ENCODE measurements around the gene ZNF335. TPM values are rescaled to one million over a fixed set of nuclear protein-coding genes. Genes with fewer than 3 reads are reported as not detected.
A peak's percentile ranks its signal among the peaks of the same experiment; 100 is the strongest.

ZNF335 gene
- total and polyA plus RNA-seq, 7 experiments from 2014 or later = 7.1 to 95.2 (median 49.7) TPM

DNA sequence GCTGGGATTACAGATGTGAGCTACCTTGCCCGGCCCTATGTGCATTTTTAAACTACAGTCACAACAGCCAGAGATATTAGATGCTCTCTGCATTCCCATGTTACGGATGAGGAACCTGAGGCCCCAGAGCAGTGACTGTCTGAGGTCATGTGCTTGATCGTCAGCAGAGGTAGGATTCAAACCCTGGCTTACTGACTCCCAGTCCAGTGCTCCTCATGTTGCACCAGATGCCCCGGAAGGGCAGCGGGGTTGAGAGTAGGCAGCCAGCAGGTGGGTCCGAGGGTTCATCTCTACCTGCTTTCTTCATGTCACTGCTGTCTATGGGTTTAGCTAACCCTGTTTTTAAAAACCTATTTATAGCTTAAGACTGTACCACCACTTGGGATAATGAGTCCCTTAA lies 9.3 kb upstream of the ZNF335 start:
- no peaks in the 10 kb centered on the region for H3K27me3 ChIP-seq (ENCODE audit: control insufficient read depth in 2 of 2, insufficient read depth in 2 of 2, low read length in 2 of 2)
- H3K36me3 ChIP-seq (ENCODE audit: control insufficient read depth in 2 of 3, insufficient read depth in 3 of 3, low read length in 3 of 3) = no peaks in the 10 kb centered on the region
- no peaks in the 10 kb centered on the region for H3K9me3 Mint-ChIP-seq
- CTCF ChIA-PET = interaction anchor here (2.8 kb wide), 1 partner anchor 12 kb away, joined by 9 read pairs; no protein-coding TSS in a partner anchor
- no peak overlapping the region for H3K4me3 ChIP-seq (ENCODE audit: low read length)
- no peaks in the 10 kb centered on the region for H3K4me1 ChIP-seq (ENCODE audit: control insufficient read depth in 2 of 2, insufficient read depth in 2 of 2, low read length in 2 of 2)
- H3K27me3 Mint-ChIP-seq = peaks cover 0 to 29% (median 0%) of the 10 kb centered on the region in 5 donors
- H3K4me3 Mint-ChIP-seq = no peak overlapping the region
- H3K9me3 ChIP-seq (ENCODE audit: control insufficient read depth in 2 of 3, low read length in 3 of 3) = no peaks in the 10 kb centered on the region
- ATAC-seq (no peak), DNase-seq (no peak)
- intact Hi-C loops (cut with micrococcal nuclease) = no loop called here
- POLR2A ChIA-PET = interaction anchor here (1.7 kb wide), 1 partner anchor 8 kb away, joined by 5 read pairs; no protein-coding TSS in a partner anchor
- H3K36me3 Mint-ChIP-seq = no peaks in the 10 kb centered on the region
- H3K27ac Mint-ChIP-seq = no peak overlapping the region
- H3K27ac ChIP-seq (ENCODE audit: low read depth, low read length) = no peak overlapping the region
- peaks cover 0 to 13% (median 0%) of the 10 kb centered on the region in 7 donors for H3K4me1 Mint-ChIP-seq

DNA sequence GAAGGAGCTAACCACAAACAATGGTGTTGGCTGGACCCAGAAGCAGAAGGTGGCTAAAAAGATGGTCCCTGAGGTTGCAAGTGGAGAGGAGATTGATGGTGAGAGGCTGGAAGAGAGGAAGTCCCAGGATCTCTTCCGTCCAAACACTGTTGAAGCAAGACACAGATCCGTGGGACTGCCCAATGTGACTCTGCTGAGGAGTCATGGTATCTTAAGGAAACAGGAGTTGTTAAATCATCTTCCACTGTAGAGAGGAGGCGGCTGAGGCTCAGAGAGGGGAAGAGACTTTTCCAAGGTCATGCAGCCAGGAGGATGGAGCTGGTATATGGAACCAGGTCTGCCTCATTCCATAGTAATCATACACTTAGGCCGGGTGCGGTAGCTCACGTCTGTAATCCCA lies 4.1 kb upstream of the ZNF335 start:
- peaks cover 0 to 6% (median 0%) of the 10 kb centered on the region in 11 donors for H3K9me3 Mint-ChIP-seq
- Histone ChIP-seq H3K9me3 (ENCODE audit: control insufficient read depth in 2 of 3, low read length in 3 of 3) (no peaks in the 10 kb centered on the region), H3K27ac (ENCODE audit: low read depth, low read length) (no peak overlapping the region), H3K27me3 (ENCODE audit: control insufficient read depth in 2 of 2, insufficient read depth in 2 of 2, low read length in 2 of 2) (no peaks in the 10 kb centered on the region), H3K36me3 (ENCODE audit: control insufficient read depth in 2 of 3, insufficient read depth in 3 of 3, low read length in 3 of 3) (peaks cover 0 to 9% (median 0%) of the 10 kb centered on the region in 3 experiments), H3K4me1 (ENCODE audit: control insufficient read depth in 2 of 2, insufficient read depth in 2 of 2, low read length in 2 of 2) (peaks cover 4 to 5% of the 10 kb centered on the region in 2 donors), H3K4me3 (ENCODE audit: low read length) (no peak overlapping the region)
- H3K36me3 Mint-ChIP-seq = peaks cover 0 to 6% (median 0%) of the 10 kb centered on the region in 5 donors
- peaks cover 5 to 10% (median 7%) of the 10 kb centered on the region in 7 donors for H3K4me1 Mint-ChIP-seq
- no peak overlapping the region for H3K27ac Mint-ChIP-seq
- POLR2A ChIA-PET = no interaction called here
- CTCF ChIA-PET = interaction anchor here (1.1 kb wide), 1 partner anchor 32 kb away, joined by 4 read pairs; no protein-coding TSS in a partner anchor
- ATAC-seq = no peak
- no peak overlapping the region for H3K4me3 Mint-ChIP-seq
- peaks cover 0 to 32% (median 0%) of the 10 kb centered on the region in 5 donors for H3K27me3 Mint-ChIP-seq
- intact Hi-C loops (cut with micrococcal nuclease) = no loop called here
- no peak for DNase-seq

DNA sequence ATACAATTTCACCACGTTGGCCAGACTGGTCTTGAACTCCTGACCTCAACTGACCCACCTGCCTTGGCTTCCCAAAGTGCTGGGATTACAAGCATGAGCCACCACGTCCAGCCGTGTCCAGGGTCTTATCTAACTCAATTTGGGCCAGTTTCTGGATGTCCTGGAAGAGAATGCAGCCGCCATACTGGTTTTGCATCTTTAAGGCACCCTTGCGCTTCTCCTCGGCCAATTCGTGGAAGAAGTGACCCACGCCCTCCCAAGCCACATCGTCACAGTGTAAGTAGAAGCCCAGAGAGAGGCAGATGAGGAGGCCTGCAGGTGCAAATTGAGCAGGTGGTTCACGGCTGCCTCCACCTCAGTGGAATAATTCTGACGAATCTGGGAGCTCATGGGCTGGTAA lies 3.7 kb upstream of the ZNF335 start:
- Mint-ChIP-seq H3K27ac (no peak overlapping the region), H3K9me3 (peaks cover 0 to 6% (median 0%) of the 10 kb centered on the region in 11 donors), H3K27me3 (peaks cover 0 to 32% (median 0%) of the 10 kb centered on the region in 5 donors), H3K4me1 (peaks cover 5 to 12% (median 8%) of the 10 kb centered on the region in 7 donors), H3K4me3 (no peak overlapping the region), H3K36me3 (peaks cover 0 to 6% (median 0%) of the 10 kb centered on the region in 5 donors)
- Histone ChIP-seq H3K4me3 (ENCODE audit: low read length) (no peak overlapping the region), H3K4me1 (ENCODE audit: control insufficient read depth in 2 of 2, insufficient read depth in 2 of 2, low read length in 2 of 2) (peaks cover 6 to 8% of the 10 kb centered on the region in 2 donors), H3K9me3 (ENCODE audit: control insufficient read depth in 2 of 3, low read length in 3 of 3) (no peaks in the 10 kb centered on the region), H3K27me3 (ENCODE audit: control insufficient read depth in 2 of 2, insufficient read depth in 2 of 2, low read length in 2 of 2) (no peaks in the 10 kb centered on the region), H3K36me3 (ENCODE audit: control insufficient read depth in 2 of 3, insufficient read depth in 3 of 3, low read length in 3 of 3) (peaks cover 0 to 9% (median 0%) of the 10 kb centered on the region in 3 experiments), H3K27ac (ENCODE audit: low read depth, low read length) (no peak overlapping the region)
- ChIA-PET POLR2A (no interaction called here), CTCF (interaction anchor here (1.1 kb wide), 1 partner anchor 31 kb away, joined by 4 read pairs; no protein-coding TSS in a partner anchor)
- DNase-seq = no peak
- intact Hi-C loops (cut with micrococcal nuclease) = no loop called here
- no peak for ATAC-seq

DNA sequence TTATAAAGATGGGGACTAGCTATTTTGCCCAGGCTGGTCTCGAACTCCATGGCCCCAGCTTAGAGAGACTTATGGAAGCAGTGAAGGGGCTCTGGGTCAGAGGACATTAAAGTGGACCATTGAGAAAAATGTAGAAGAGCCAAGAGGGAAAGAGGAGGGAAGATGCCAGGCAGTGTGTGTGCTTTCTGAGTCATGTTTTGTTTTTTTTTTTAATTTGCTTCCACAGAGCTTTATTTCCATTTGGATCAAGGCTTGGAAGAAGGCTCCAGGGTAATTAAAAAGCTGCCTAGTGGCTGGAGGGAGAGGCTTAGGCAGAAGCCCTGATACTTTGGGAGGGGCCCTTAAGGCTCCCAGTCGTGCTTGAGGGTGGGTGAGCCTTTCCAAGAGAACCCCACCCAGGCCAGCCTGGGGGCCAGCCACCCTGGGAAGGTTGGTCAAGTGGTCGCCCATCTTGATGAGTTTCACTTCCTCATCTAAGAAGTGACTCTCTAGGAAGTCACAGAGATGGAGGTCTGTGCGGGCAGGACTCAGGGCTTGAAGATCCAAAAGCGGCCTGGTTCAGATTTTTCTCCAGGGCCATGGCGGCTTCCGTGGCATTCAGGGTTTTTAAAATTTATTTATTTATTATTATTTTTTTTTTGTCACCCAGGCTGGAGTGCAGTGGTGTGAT lies 3.0 kb upstream of the ZNF335 start:
- no peak overlapping the region for H3K27ac ChIP-seq (ENCODE audit: low read depth, low read length)
- H3K4me1 ChIP-seq (ENCODE audit: control insufficient read depth in 2 of 2, insufficient read depth in 2 of 2, low read length in 2 of 2) = peaks cover 12 to 14% of the 10 kb centered on the region in 2 donors
- Mint-ChIP-seq H3K36me3 (peaks cover 0 to 6% (median 0%) of the 10 kb centered on the region in 5 donors), H3K27me3 (peaks cover 0 to 32% (median 0%) of the 10 kb centered on the region in 5 donors), H3K4me1 (peaks cover 8 to 18% (median 15%) of the 10 kb centered on the region in 7 donors), H3K9me3 (peaks cover 0 to 6% (median 0%) of the 10 kb centered on the region in 11 donors), H3K27ac (peak overlapping the region in 1 of 9 donors; percentile 32), H3K4me3 (no peak overlapping the region)
- ATAC-seq (no peak), DNase-seq (no peak)
- ChIA-PET POLR2A (interaction anchor here (0.6 to 9.4 kb wide), 2 partner anchors 25 to 39 kb away, joined by 3 to 174 read pairs; partner anchors contain the start of gene PCIF1), CTCF (interaction anchor here (6.9 kb wide), 1 partner anchor 38 kb away, joined by 54 read pairs; the partner anchor contains the start of gene PCIF1)
- no peak overlapping the region for H3K4me3 ChIP-seq (ENCODE audit: low read length)
- intact Hi-C loops (cut with micrococcal nuclease) = loop anchor here in 1 of 2 donors (5.0 kb wide), 3 partner anchors 32 to 613 kb away; partner anchors contain the start of genes DNTTIP1, MMP9, SYS1 and WFDC3
- no peaks in the 10 kb centered on the region for H3K27me3 ChIP-seq (ENCODE audit: control insufficient read depth in 2 of 2, insufficient read depth in 2 of 2, low read length in 2 of 2)
- H3K9me3 ChIP-seq (ENCODE audit: control insufficient read depth in 2 of 3, low read length in 3 of 3) = no peaks in the 10 kb centered on the region
- H3K36me3 ChIP-seq (ENCODE audit: control insufficient read depth in 2 of 3, insufficient read depth in 3 of 3, low read length in 3 of 3) = peaks cover 0 to 9% (median 0%) of the 10 kb centered on the region in 3 experiments

DNA sequence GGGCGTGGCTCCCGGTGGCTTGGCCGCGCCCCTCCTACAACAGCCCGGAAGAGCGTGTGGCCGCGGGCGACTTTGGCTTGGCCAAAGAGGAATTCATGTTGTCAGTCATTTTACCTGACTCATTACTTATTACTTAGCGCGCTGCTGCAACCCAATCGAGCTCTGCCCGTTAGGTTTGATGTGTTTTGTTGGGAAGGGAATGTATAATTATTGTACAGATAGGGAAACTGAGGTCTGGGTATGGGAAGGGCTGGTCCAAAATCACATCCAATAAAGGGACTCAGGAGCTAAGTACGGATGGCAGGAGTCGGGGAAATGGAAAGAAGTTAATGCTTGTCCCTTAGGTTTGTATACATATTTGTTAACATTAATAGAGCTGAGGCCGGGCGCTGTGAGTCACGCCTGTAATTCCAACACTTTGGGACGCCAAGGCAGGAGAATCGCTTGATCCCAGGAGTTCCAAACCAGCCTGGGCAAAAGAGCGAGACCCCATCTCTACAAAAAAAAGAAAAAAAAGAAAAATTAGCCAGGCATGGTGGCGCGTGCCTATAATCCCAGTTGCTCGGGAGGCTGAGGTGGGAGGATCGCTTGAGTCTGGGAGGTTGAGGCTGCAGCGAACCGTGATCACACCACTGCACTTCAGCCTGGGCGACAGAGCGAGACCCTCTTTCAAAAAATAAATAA lies 639 bp upstream of the ZNF335 start:
- Mint-ChIP-seq H3K27ac (peak overlapping the region; percentile 99 to 100 (median 100)), H3K4me3 (peak overlapping the region; percentile 80 to 100 (median 92)), H3K27me3 (peaks cover 0 to 17% (median 0%) of the 10 kb centered on the region in 5 donors), H3K36me3 (peaks cover 0 to 10% (median 0%) of the 10 kb centered on the region in 5 donors), H3K9me3 (peaks cover 0 to 6% (median 0%) of the 10 kb centered on the region in 11 donors), H3K4me1 (peaks cover 17 to 27% (median 24%) of the 10 kb centered on the region in 7 donors)
- ChIA-PET POLR2A (interaction anchor here (0.5 to 9.4 kb wide), 16 partner anchors 9 to 1757 kb away, joined by 3 to 174 read pairs (median 4); partner anchors contain the start of genes ACOT8, CTSA, NEURL2 and PCIF1), CTCF (interaction anchor here (0.5 to 6.9 kb wide), 3 partner anchors 28 to 957 kb away, joined by 3 to 54 read pairs (median 3); partner anchors contain the start of gene PCIF1)
- ATAC-seq (no peak), DNase-seq (no peak)
- H3K4me1 ChIP-seq (ENCODE audit: control insufficient read depth in 2 of 2, insufficient read depth in 2 of 2, low read length in 2 of 2) = peaks cover 24 to 26% of the 10 kb centered on the region in 2 donors
- H3K36me3 ChIP-seq (ENCODE audit: control insufficient read depth in 2 of 3, insufficient read depth in 3 of 3, low read length in 3 of 3) = peaks cover 13 to 27% (median 13%) of the 10 kb centered on the region in 3 experiments
- H3K27ac ChIP-seq (ENCODE audit: low read depth, low read length) = peak overlapping the region; percentile 98
- H3K27me3 ChIP-seq (ENCODE audit: control insufficient read depth in 2 of 2, insufficient read depth in 2 of 2, low read length in 2 of 2) = no peaks in the 10 kb centered on the region
- intact Hi-C loops (cut with micrococcal nuclease) = loop anchor here (1.0 to 5.0 kb wide), 18 partner anchors 15 to 1087 kb away; partner anchors contain the start of genes ACOT8 (in 2 of the 2), DNTTIP1 (in 2 of the 2), NCOA5 (in 2 of the 2) and SYS1 (in 2 of the 2)
- H3K4me3 ChIP-seq (ENCODE audit: low read length) = peak overlapping the region; percentile 74
- no peaks in the 10 kb centered on the region for H3K9me3 ChIP-seq (ENCODE audit: control insufficient read depth in 2 of 3, low read length in 3 of 3)

DNA sequence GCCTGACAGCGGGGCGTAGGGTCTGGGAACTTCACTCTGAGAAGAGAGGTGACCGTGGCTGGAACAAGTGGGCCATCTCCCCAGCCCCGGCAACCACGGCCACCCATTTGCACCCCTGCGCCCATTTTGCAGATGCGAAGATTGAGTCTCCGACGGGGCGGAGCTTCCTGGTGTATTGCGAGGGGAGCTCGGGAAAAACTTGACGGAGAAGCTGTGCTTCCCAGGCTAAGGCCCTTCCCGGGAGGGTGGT lies 653 bp downstream of the ZNF335 start:
- H3K27ac Mint-ChIP-seq = peak overlapping the region; percentile 99 to 100 (median 100)
- ChIA-PET POLR2A (interaction anchor here (0.6 to 9.4 kb wide), 15 partner anchors 13 to 565 kb away, joined by 3 to 174 read pairs (median 6); partner anchors contain the start of genes ACOT8, CTSA, NEURL2 and PCIF1), CTCF (interaction anchor here (0.6 to 6.9 kb wide), 8 partner anchors 10 to 172 kb away, joined by 3 to 54 read pairs (median 4); partner anchors contain the start of gene PCIF1)
- peak overlapping the region; percentile 80 to 100 (median 92) for H3K4me3 Mint-ChIP-seq
- H3K36me3 Mint-ChIP-seq = peaks cover 0 to 10% (median 6%) of the 10 kb centered on the region in 5 donors
- H3K9me3 ChIP-seq (ENCODE audit: control insufficient read depth in 2 of 3, low read length in 3 of 3) = no peaks in the 10 kb centered on the region
- peak overlapping the region; percentile 98 for H3K27ac ChIP-seq (ENCODE audit: low read depth, low read length)
- H3K27me3 Mint-ChIP-seq = peaks cover 0 to 9% (median 0%) of the 10 kb centered on the region in 5 donors
- H3K4me1 Mint-ChIP-seq = peaks cover 17 to 27% (median 24%) of the 10 kb centered on the region in 7 donors
- peaks cover 13 to 38% (median 20%) of the 10 kb centered on the region in 3 experiments for H3K36me3 ChIP-seq (ENCODE audit: control insufficient read depth in 2 of 3, insufficient read depth in 3 of 3, low read length in 3 of 3)
- peaks cover 24 to 26% of the 10 kb centered on the region in 2 donors for H3K4me1 ChIP-seq (ENCODE audit: control insufficient read depth in 2 of 2, insufficient read depth in 2 of 2, low read length in 2 of 2)
- DNase-seq (no peak), ATAC-seq (peak; percentile 2)
- intact Hi-C loops (cut with micrococcal nuclease) = loop anchor here (1.0 to 5.0 kb wide), 6 partner anchors 36 to 609 kb away; partner anchors contain the start of genes CTSA (in 1 of the 2), DNTTIP1 (in 1 of the 2), ELMO2 (in 1 of the 2) and MMP9 (in 1 of the 2)
- peaks cover 0 to 6% (median 0%) of the 10 kb centered on the region in 11 donors for H3K9me3 Mint-ChIP-seq
- no peaks in the 10 kb centered on the region for H3K27me3 ChIP-seq (ENCODE audit: control insufficient read depth in 2 of 2, insufficient read depth in 2 of 2, low read length in 2 of 2)
- peak overlapping the region; percentile 74 for H3K4me3 ChIP-seq (ENCODE audit: low read length)
